Amniotic epithelial cell (primary cell): ENCODE results near the gene PAK1.

ENCODE experiments used
- DNase-seq: peaks from one replicate; pipeline ENCODE4 v3.0.0-alpha.2; 2010; ENCODE audit warnings: low read depth

The PAK1 gene

DNA sequence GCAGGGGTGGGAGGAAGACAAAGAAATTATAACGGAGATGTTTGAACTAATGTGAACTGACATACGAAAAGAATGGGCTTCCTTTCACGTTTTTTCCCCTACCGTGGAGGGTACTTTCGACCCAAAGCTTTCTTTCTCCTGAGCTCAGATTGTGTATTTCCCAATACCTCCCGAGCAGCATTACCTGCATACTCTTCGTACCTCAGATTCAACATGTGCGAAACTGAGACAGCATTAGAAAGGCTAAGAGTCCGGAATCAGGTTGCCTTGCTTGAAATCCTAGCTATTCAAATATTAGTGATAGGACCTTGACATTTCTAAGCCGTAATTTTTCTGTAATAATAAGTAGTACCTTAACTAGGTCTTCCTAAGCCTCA, 778 bp upstream of the PAK1 start:
- no peak for DNase-seq

- peak; percentile 17 for DNase-seq
These were observed 698 bp downstream of the PAK1 start for GRCh38 chr11:77472991-77473800.

DNA sequence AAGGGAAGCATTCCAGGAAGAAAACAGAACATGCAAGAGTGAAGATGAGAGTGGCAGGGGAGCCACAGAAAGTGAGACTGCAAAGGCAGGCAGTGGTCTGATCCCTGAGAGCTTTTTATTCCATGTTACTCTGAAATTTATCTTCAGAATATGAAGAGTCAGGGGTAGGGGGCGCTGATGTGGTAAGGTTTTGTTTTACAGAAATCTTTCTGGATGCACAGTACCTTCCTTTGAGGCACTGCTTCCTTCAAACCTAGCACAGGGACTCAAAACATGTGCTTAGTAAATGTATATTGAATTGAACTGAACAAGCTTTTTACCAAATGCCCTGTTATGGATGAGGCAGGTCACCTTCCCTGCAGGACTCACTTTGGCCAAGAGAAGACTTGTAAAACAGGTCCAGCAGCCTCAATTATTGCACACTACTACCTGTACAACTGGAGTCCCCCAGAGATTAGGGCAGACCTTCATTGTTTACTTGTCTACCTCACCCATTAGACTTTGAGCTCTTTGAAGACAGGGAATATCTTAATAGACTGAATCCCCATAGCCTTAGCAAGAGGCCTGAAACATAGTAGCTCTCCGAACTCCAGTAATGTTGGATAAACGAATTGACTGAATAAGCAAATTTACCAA, 2.2 kb downstream of the PAK1 start:
- no peak for DNase-seq

- DNase-seq: no peak
These were observed 2.9 kb downstream of the PAK1 start for GRCh38 chr11:77470971-77471370.

- DNase-seq: no peak
These were observed 3.4 kb downstream of the PAK1 start for GRCh38 chr11:77470504-77470903.

DNA sequence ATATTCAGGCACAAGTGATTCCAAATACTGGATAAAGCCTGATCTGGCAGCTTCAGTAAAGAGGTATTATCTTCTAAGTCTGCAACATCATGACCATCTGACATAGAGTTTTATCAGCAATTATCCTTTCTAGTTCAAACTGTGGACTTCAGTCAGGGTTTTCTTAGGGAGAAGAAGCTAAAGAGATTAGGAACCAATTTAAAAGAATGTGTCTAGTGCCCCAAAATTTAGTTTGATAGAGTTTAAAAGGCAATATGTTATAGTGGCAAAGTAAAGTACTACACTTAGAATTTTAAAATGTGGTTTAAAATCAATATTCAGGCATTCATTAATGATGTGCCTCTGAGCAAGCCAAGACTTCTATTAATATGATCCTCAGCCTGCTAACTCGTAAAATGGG, 5.4 kb downstream of the PAK1 start:
- no peak for DNase-seq

- peak; percentile 53 for DNase-seq
These were observed 5.9 kb downstream of the PAK1 start for GRCh38 chr11:77467993-77468392.

GRCh38 chr11:77467233-77467632, 6.7 kb downstream of the PAK1 start:
- DNase-seq: no peak

DNA sequence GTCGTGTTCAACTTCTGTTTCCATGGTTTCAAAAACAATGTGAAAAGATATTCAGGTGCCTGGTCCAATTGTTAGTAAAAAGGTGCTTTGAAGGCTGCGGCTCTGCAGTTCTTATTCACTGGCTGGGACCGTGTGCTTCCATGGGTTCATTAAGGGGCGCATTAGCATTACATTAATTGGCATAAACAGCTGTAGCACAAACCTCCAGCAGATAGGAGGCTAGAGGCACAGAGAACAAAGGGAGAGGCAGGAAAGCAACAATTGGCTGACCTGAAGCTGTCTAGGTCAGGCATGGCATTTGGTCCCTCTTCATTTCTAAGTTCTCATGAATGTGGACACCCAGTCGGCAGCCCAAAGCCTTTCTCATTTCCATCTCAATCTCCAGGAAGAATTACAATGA, 16.6 kb downstream of the PAK1 start:
- no peak for DNase-seq

DNA sequence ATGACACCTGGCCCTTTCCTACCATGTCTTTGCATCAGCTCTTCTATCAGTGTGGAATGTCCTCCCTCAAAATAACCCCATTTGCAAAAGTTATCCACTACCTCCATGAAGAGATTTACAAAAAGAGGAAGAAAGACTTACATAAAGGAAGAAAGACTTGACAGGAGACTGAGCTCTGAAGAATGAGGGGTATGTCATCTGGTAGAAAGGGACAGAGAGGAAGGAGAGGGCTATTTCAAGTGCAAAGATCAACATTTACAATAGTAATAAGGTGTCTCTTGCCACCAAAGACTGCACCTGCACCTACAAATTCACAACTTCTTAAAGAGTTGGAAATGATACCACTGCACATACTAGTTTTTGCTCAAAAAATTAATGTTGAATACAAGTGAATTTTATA, 18.2 kb downstream of the PAK1 start:
- no peak for DNase-seq

DNA sequence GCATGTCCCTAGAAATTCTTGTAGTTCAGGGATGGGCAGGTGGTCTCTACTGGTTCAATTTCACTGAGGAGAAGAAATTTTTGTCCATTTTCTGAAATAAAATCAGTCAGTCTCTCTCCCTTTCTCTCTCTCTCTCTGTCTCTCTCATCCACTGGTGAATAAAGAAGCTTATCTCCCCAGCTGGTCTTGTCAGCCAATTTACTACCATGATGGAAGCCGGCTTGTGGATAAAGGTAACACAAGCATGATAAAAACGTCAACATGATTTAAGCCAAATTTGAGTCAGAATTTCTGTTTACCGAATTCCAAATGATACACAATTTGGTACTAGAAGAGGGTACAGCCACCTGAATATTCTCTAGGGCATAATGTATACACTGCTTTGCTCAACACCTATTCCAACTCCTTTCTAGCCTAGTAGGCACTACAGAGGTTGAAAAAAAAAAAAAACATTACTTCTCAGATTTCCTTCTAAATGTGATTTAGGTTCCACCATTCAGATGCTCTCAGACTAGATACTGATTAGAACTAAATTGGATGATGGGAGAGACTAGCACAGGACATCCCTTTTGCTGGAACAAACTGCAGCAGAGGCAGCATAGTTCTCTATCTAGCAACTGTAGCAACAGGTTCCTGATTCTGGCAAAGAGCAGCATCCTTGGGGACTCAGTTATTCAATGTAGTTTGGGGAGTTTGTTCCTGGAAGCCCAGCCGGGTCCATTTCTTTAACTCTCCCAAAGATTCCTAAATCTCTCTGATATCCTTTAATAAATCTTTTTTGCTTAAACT, 18.8 kb downstream of the PAK1 start:
- no peak for DNase-seq

- no peak for DNase-seq
These were observed 23.7 kb downstream of the PAK1 start for GRCh38 chr11:77450227-77450626.

- DNase-seq: no peak
These were observed 24.1 kb downstream of the PAK1 start for GRCh38 chr11:77449784-77450183.

DNA sequence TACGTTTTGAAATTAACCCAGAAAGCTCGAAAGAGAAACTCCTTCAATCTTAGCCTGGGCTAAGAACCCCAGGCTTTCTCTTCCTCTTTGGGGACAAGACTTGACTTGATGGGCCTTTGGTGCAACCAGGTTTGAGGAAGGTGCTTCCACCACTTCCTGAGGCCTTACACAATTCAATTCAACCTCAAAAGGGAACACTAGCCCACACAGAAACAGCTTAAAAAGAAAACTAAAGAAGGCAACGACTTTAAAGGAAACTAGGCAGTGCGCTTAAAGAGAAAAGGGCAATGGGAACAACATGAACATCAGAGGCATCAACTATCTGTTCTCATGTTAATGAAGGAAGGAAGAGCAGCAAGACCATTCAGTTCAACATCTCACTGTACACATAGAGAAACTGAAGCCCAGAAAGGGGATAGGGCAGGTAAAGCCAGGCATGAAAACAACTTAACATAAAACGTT, 24.8 kb downstream of the PAK1 start:
- no peak for DNase-seq

DNA sequence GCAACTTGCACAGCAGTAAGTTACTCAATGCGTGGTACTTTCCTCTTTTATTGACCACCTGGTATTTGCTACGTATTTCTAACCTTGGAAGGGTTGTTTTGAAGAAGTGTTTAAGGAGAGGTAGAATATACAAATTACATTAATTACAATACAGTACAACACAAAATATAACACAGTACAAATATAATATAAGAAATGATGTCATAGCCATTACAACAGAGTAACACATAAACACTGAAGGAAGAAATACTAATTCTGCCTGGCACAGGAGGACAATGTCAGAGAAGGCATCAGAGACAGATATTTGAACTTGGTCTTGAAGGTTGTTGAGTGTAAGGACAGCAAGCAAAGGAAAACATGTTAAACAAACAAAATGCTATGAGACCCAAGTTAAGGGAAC, 25.6 kb downstream of the PAK1 start:
- no peak for DNase-seq

GRCh38 chr11:77446911-77447629, 26.8 kb downstream of the PAK1 start:
- DNase-seq: peak; percentile 21

- no peak for DNase-seq
These were observed 29.6 kb downstream of the PAK1 start for GRCh38 chr11:77444261-77444660.

DNA sequence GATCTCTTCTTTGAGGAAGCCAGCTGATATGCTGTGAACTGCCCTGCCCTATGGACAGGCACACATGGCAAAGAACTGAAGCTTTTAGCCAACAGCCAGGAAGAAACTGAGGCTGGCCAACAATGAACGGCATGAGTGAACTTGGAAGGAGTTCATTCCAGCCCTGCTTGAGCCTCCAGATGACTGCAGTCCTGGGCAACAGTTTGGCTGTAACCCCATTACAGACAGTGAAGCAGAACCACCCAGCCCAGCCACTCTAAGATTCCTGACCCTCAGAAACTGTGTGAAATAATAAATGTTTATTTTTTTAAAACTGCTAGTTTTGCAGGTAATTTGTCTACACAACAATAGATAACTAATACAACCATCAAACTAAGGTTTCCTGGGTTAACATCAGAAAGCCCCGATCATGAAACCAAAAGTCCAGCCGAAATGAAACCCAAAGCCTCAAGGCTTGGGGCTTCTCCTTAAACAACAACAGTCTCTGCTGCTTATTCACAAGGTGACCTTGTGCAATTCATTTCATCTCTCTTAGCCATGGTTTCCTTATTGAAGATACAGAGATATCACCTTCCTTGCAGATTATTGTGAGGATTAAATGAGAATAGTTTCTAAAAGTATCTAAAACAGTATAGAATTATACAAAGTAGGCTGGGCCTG, 31.4 kb downstream of the PAK1 start:
- DNase-seq: no peak

GRCh38 chr11:77441426-77441825, 32.5 kb downstream of the PAK1 start:
- no peak for DNase-seq

DNA sequence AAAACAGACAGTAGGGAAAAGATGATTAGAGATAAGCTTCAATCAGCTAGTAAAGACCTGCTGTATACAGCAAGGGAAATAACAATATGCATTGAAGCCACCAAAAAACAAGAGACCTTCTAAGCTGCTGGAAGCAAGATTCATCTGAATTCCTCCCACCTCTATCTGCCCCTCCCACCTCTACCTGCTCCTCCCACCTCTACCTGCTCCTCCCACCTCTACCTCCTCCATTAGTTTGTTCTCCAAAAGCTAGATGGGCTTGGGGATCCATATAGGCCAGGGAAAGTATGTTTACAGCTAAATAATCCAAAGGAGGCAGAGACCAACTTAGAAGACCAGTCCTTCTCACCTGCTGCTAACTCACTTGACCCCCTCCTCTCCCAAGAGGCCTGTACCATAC, 33.2 kb downstream of the PAK1 start:
- no peak for DNase-seq

GRCh38 chr11:77438487-77438886, 35.4 kb downstream of the PAK1 start:
- DNase-seq: no peak

DNA sequence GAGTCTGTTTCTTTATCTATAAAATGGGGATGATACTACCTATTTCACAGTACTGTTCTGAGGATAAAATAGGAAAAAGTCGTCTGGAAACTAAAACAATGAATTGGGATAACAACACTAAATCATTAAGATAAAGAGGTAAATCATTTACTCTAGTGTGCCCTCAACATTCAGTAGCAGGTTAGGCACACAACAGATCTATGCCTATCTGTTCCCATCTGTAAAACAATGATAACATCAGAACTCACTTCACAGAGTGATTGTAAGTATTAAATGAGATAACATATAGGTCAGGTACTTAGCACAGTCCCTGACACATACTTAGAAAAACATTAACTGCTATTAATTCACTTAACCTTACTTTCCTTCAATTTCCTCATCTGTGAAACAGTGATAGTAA, 36.9 kb downstream of the PAK1 start:
- no peak for DNase-seq
